Brain microvascular endothelial cell (primary cell): ENCODE measurements around the gene PXDN.
A peak's percentile ranks its signal among the peaks of the same experiment; 100 is the strongest.

Source experiments
- DNase-seq: peaks from one replicate; pipeline ENCODE4 v3.0.0-alpha.2; 2020
- H3K27ac ChIP-seq: fragments of 250-450 bp; sonication (Bioruptor Pico); 2 replicates; pipeline ENCODE4 v1.5.1; 2020; ENCODE audit warnings: mild to moderate bottlenecking, moderate library complexity
- H3K27me3 ChIP-seq: fragments of 250-450 bp; sonication (Bioruptor Pico); replicated peaks from 2 replicates; pipeline ENCODE4 v1.5.1; 2020; ENCODE audit warnings: mild to moderate bottlenecking
- H3K36me3 ChIP-seq: fragments of 250-450 bp; sonication (Bioruptor Pico); replicated peaks from 2 replicates; pipeline ENCODE4 v1.5.1; 2020; ENCODE audit warnings: mild to moderate bottlenecking
- H3K4me3 ChIP-seq: 2 replicates; pipeline ENCODE4 v1.5.1; 2011; ENCODE audit warnings: low read depth, mild to moderate bottlenecking, control low read depth, low read length, moderate library complexity
- in situ Hi-C: cut with HindIII; loops from 2 replicates; pipeline ENCODE4 v1.10.0; 2017; ENCODE audit warnings: low sequenced_read_pairs, low pct_ligation_motif_present
- TF ChIP-seq, protein P1 (sequence below): IDR thresholded peaks from 2 replicates; pipeline ENCODE4 v1.5.1; 2011; ENCODE audit warnings: low read depth, mild to moderate bottlenecking, moderate library complexity, low read length, control low read depth, inconsistent platforms; ENCODE audit errors: missing control alignments

Gene PXDN

DNA sequence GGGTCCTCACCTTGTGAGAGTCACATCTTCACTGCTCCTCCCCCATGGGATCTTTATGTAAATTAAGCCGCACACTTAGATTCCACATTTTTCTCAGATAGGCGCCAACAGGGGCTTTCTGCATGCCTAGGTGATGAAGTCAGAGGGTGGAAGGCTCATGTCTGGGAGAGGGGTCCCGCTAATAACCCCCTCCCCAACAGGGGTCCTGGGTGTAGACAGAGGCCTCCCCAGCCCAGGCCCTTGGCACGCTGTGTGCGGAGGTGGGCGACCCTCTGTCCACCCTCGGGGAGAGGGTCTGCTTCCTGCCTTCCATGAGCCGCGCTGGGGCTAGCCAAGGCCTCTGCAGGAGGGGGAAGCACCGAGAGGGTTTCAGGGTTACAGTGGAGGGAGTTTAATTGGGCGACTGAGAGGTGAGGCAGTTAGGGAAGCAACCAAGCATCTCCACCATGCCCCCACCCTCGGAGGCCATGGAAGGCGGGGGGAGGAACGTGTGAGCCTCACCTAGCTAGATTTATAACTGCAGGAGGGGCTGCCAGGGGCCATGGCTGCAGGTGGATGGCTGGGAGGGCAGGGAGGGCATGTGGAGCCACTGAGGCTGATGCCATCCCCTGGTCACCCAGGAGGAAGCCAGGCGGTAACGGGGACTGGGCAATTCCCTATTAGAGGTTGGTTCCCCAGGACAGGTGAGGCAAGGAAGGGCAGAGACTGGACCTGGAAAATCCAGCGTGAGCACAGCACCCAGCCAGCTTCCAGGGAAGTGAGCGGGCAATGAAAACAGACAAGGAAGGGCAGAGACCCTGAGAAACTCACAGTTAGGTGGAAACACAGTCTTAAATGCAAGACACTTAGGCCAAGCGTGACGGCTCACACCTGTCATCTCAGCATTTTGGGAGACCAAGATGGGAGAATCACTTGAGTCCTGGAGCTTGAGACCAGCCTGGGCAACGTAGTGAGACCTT lies 7.7 kb upstream of the PXDN start:
- TF ChIP-seq, protein P1, sequence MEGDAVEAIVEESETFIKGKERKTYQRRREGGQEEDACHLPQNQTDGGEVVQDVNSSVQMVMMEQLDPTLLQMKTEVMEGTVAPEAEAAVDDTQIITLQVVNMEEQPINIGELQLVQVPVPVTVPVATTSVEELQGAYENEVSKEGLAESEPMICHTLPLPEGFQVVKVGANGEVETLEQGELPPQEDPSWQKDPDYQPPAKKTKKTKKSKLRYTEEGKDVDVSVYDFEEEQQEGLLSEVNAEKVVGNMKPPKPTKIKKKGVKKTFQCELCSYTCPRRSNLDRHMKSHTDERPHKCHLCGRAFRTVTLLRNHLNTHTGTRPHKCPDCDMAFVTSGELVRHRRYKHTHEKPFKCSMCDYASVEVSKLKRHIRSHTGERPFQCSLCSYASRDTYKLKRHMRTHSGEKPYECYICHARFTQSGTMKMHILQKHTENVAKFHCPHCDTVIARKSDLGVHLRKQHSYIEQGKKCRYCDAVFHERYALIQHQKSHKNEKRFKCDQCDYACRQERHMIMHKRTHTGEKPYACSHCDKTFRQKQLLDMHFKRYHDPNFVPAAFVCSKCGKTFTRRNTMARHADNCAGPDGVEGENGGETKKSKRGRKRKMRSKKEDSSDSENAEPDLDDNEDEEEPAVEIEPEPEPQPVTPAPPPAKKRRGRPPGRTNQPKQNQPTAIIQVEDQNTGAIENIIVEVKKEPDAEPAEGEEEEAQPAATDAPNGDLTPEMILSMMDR, result no peak
- Histone ChIP-seq H3K36me3 (no peaks in the 10 kb centered on the region), H3K4me3 (no peak overlapping the region), H3K27ac (no peak overlapping the region), H3K27me3 (no peaks in the 10 kb centered on the region)
- no peak for DNase-seq
- in situ Hi-C loops, result no loop called here

DNA sequence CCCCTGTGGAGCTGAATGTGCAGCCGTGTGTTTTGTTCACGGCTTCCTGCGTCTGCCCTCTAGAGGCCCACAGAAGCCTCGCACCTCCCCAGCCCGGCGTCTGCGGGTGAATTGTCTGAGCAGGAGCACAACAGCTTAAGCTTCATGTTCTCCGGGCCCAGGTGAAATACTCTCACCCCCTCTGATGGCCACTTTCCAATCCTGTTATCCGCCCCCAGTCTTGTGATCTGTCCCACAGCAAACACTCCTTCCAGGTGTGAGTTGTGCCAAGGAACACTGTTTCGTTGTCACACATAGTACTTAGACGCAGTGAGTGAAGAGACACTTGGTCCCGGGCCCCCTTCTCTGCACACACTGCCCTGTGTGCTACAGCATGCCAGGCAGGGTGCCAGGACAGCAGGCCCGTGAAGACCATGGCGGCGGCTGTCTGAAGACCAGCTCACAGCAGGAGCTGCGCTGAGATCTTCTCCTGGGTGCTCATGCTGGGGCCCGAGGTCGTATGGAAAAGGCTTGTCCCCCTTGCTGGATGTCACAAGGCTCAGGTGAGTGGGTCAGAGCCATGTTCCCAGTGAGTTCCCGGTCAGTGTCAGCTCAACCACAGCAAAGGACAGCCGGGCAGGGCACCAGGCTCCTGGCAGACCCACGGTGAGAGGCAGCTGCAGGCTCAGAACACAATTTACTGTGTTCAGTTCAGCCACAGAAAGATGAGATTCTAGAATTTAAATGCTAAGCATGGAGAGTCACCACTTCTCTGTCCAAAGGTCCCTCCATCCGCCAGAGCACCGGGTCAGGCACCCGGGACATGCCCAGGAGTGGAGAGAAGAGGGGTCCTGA lies 6.8 kb upstream of the PXDN start:
- Histone ChIP-seq H3K4me3 (no peak overlapping the region), H3K36me3 (no peaks in the 10 kb centered on the region), H3K27me3 (no peaks in the 10 kb centered on the region), H3K27ac (no peak overlapping the region)
- TF ChIP-seq, protein P1, result peak; percentile 96
- in situ Hi-C loops, result no loop called here
- peak; percentile 75 for DNase-seq

DNA sequence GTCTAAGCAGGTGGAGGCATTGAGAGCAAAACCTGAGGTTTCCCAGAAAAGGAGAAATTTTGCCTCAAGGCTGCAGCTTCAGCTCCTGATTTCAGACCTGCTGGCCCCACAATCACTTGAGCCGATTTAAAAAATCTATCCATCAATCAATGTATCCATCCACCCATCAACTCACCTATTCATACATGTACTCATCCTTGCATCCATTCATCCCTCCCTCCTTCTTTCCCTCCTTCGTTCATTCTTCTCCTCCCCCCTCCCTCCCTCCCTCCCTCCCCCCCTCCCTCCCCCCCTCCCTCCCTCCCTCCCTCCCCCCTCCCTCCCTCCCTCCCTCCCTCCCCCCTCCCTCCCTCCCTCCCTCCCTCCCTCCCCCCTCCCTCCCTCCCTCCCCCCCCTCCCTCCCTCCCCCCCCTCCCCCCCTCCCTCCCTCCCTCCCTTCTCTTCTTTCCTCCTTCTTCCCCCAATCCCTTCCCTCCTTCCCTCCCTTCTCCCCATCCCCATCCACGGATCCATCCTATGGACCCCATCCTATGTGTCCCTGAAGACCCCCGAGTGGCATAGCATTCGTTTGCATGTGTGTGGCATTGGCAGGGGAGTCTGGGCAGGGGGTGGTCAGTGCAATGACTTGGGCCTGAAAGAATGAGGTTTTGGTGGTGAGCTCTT lies 6.1 kb upstream of the PXDN start:
- no peaks in the 10 kb centered on the region for H3K36me3 ChIP-seq
- no peak overlapping the region for H3K4me3 ChIP-seq
- H3K27ac ChIP-seq, result no peak overlapping the region
- DNase-seq, result no peak
- in situ Hi-C loops, result no loop called here
- TF ChIP-seq, protein P1, result no peak
- no peaks in the 10 kb centered on the region for H3K27me3 ChIP-seq

DNA sequence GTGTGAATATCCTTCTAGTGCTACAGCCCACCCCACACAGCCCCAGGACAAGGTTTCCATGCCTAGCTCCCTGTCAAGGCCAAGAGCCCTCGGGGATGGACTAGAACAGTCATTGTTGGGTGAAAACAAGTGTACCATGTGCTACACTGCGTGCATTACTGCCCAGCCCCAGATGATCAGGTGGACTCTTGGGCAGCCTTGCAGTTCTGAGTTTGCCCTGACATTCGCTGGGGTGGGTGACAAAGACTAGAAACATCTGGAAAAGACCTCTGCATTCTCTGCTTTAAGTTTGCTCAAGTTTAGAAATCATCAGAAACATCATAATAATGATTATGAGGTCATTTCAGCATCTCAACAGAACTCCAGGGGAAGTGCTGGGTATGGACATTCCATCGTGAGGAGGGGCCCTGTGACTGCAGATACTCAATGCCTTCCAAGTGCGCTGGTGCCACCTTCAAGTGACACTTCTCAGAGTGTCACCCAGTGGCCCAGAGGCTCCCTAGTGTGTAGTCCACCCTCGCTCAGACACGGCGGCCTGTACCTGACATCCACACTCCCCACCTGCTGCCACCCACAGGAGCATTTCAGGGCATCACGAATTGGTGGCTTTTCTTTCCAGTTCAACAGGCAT lies 5.3 kb upstream of the PXDN start:
- in situ Hi-C loops, result loop anchor here (25.0 kb wide), 1 partner anchor 162 kb away; no protein-coding TSS in a partner anchor
- DNase-seq, result no peak
- no peaks in the 10 kb centered on the region for H3K36me3 ChIP-seq
- TF ChIP-seq, protein P1, result no peak
- H3K27ac ChIP-seq, result no peak overlapping the region
- H3K4me3 ChIP-seq, result no peak overlapping the region
- no peaks in the 10 kb centered on the region for H3K27me3 ChIP-seq

DNA sequence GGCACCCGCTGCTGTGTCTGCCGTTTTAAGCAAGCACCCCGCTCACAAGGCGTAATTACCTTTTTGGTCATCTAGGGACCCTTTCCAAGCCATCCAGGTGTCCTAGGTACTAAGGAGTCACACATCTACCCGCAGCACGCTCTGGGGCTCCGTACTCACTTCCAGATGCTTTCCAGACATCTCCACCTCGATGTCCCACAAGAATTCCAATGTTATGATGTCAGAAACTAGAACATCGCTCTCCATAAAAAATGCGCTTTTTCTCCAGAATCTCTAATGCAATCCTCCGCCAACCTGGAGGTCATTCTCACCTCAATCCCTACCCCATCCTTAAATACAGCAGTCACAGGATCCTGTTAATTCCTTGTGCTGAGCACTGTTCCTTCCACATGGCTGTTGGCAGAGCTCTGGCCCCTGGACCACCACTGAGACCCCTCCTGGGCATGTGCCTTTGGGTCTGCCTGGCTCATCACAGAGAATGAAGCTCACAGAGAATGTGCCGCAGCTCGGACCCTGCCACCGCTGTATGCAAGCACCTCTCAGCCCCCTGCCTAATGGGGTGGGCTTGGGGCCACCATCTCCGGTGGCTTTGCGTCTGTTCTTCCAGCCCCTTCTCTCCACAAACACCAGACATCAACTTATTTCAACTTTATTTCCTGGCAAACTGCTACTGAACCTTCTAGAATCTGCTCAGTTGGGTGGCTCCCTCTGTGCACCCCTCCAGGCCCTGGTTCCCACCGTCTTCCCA lies 4.6 kb upstream of the PXDN start:
- no peak overlapping the region for H3K4me3 ChIP-seq
- H3K27me3 ChIP-seq, result no peaks in the 10 kb centered on the region
- no peak overlapping the region for H3K27ac ChIP-seq
- in situ Hi-C loops, result loop anchor here (25.0 kb wide), 1 partner anchor 162 kb away; no protein-coding TSS in a partner anchor
- TF ChIP-seq, protein P1, result no peak
- no peak for DNase-seq
- H3K36me3 ChIP-seq, result no peaks in the 10 kb centered on the region
